Naive thymus-derived CD4-positive, alpha-beta T cell (primary cell): ENCODE measurements around the gene STAP2. TPM values are rescaled to one million over a fixed set of nuclear protein-coding genes. Genes with fewer than 3 reads are reported as not detected.
A peak's percentile ranks its signal among the peaks of the same experiment; 100 is the strongest.

Source experiments
- ATAC-seq: fragments of 150-1000 bp; cut with Tn5 transposase; 2 replicates; pipeline ENCODE4 v1.10.0; 2021; ENCODE audit warnings: mild to moderate bottlenecking, moderate library complexity
- CTCF ChIA-PET: fragments of 350-600 bp; sonication (Branson Sonifier 250); formaldehyde crosslinking; loops from one replicate; lab custom pipeline; 2021; ENCODE audit warnings: antibody characterized with exemption; lab: Charles Lee
- POLR2A ChIA-PET: fragments of 350-600 bp; sonication (Branson Sonifier 250); formaldehyde crosslinking; loops from one replicate; lab custom pipeline; 2021; ENCODE audit warnings: antibody characterized with exemption, inconsistent platforms; lab: Charles Lee
- DNase-seq, 9 donors: peaks; one replicate each; pipeline versions ENCODE4 v3.0.0 to v3.0.0-alpha.2; 2020 to 2022; ENCODE audit warnings: mixed read lengths in 1 of 9
- H3K27ac ChIP-seq: one replicate; pipeline ENCODE4 v1.7.0; 2013; ENCODE audit warnings: mild to moderate bottlenecking, low read depth, low read length, moderate library complexity
- H3K27me3 ChIP-seq, 2 donors: one replicate each; pipeline ENCODE4 v1.7.0; 2013; ENCODE audit warnings: low read length in 2 of 2, mild to moderate bottlenecking in 2 of 2, moderate library complexity in 2 of 2; ENCODE audit not compliant: control insufficient read depth in 2 of 2, insufficient read depth in 2 of 2
- H3K36me3 ChIP-seq, 3 experiments: 1 replicate in 2 of 3; 2 replicates in 1 of 3; pipeline ENCODE4 v1.7.0; 2013; ENCODE audit warnings: low read length in 3 of 3, mild to moderate bottlenecking in 3 of 3, moderate library complexity in 1 of 3; ENCODE audit not compliant: insufficient read depth in 3 of 3, control insufficient read depth in 2 of 3
- H3K4me1 ChIP-seq, 2 donors: one replicate each; pipeline ENCODE4 v1.7.0; 2013; ENCODE audit warnings: low read length in 2 of 2, mild to moderate bottlenecking in 2 of 2, moderate library complexity in 1 of 2; ENCODE audit not compliant: control insufficient read depth in 2 of 2, insufficient read depth in 2 of 2
- H3K4me3 ChIP-seq: 2 replicates; pipeline ENCODE4 v1.7.0; 2013; ENCODE audit warnings: mild to moderate bottlenecking, low read length
- H3K9me3 ChIP-seq, 3 experiments: 1 replicate in 2 of 3; 2 replicates in 1 of 3; pipeline ENCODE4 v1.7.0; 2013; ENCODE audit warnings: low read length in 3 of 3; ENCODE audit not compliant: control insufficient read depth in 2 of 3
- H3K27ac Mint-ChIP-seq, 9 donors: one replicate each; pipeline ENCODE4 v1.8.0; 2020 to 2022; ENCODE audit warnings: mixed read lengths in 9 of 9, mild to moderate bottlenecking in 8 of 9, moderate library complexity in 5 of 9, inconsistent platforms in 2 of 9
- H3K27me3 Mint-ChIP-seq, 5 donors: one replicate each; pipeline ENCODE4 v1.8.0; 2021 to 2022; ENCODE audit warnings: mixed read lengths in 5 of 5, mild to moderate bottlenecking in 1 of 5
- H3K36me3 Mint-ChIP-seq, 5 donors: one replicate each; pipeline ENCODE4 v1.8.0; 2020 to 2022; ENCODE audit warnings: mixed read lengths in 5 of 5, mild to moderate bottlenecking in 3 of 5, inconsistent platforms in 1 of 5
- H3K4me1 Mint-ChIP-seq, 7 donors: one replicate each; pipeline ENCODE4 v1.8.0; 2020 to 2022; ENCODE audit warnings: mixed read lengths in 7 of 7, mild to moderate bottlenecking in 3 of 7, inconsistent platforms in 1 of 7
- H3K4me3 Mint-ChIP-seq, 10 donors: one replicate each; pipeline ENCODE4 v1.8.0; 2020 to 2022; ENCODE audit warnings: mild to moderate bottlenecking in 10 of 10, mixed read lengths in 10 of 10, moderate library complexity in 6 of 10, inconsistent platforms in 2 of 10
- H3K9me3 Mint-ChIP-seq, 11 donors: one replicate each; pipeline ENCODE4 v1.8.0; 2020 to 2022; ENCODE audit warnings: mixed read lengths in 11 of 11, mild to moderate bottlenecking in 4 of 11, inconsistent platforms in 1 of 11, moderate library complexity in 1 of 11
- intact Hi-C, 2 donors: fragments of 100-400 bp; cut with micrococcal nuclease; formaldehyde crosslinking; loops; one replicate each; pipeline ENCODE4 v1.15.1; 2023
- polyA plus RNA-seq, 2 donors: library from polyadenylated mRNA; unstranded; fragments of 300-500 nt; fragmentation: Illumina TruSeq; gene quantifications; one replicate each; pipeline ENCODE4 v1.2.3, GENCODE V29; 2021
- total RNA-seq, 6 experiments: library from RNA in 5 of 6; stranded (reverse) in 5 of 6; gene quantifications; 1 replicate in 5 of 6; 2 replicates in 1 of 6; pipeline ENCODE4 v1.2.3 and lab custom pipeline; 2021 to 2026

The STAP2 gene
- total and polyA plus RNA-seq, 7 experiments from 2014 or later, result 2.4 to 11.8 (median 4.5) TPM

DNA sequence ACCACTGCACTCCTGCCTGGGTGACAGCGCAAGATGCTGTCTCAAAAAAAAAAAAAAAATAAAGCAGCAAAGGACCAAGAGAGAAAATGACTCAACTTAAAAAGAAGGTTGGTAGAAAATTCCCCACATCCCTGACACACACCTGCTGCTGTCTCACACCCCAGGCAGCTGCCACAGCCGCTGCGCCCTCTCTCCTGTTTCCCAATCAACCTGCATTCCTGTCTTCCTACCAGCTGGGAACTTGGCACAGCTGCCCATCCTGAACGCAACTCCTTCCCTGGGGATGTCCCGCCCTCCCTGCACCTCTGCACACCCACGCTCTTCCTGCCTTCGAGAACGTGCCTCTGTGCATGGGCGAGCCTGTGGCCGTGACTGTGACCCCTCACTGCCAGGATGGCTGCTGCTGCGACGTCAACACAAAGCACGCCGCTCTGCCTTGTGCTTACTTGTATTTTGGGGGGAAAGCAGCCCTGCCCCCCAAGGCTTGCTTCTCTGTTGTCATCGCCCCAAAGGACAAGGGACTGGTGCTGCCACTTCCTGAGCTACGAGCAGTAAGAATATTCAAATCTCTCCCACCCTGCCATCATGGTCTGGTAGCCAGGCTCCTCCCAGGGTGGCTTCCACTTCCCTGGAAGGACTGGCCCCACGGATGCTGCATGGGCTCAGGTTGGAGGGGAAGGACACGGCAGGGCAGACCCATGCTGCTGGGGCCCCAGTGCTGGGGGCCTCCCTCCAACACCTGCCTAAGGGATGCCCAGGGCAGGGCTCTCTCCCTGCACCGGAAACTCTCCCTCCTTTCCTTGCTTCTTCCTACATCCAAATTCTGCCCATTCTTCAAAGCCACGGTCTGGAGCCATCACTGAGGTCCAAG lies 41.0 kb upstream of the STAP2 start:
- Mint-ChIP-seq H3K4me1 (peaks cover 34 to 67% (median 56%) of the 10 kb centered on the region in 7 donors), H3K36me3 (peaks cover 0 to 5% (median 0%) of the 10 kb centered on the region in 5 donors), H3K9me3 (peaks cover 0 to 3% (median 0%) of the 10 kb centered on the region in 11 donors), H3K4me3 (peak overlapping the region; percentile 78 to 94 (median 86)), H3K27ac (peak overlapping the region; percentile 92 to 97 (median 95)), H3K27me3 (no peaks in the 10 kb centered on the region)
- intact Hi-C loops, result loop anchor here (1.0 kb wide), 2 partner anchors 10 to 21 kb away; partner anchors contain the start of gene SH3GL1 (in 2 of the 2)
- CTCF ChIA-PET, result interaction anchor here (0.6 kb wide), 1 partner anchor 77 kb away, joined by 3 read pairs; no protein-coding TSS in a partner anchor
- ATAC-seq (peak; percentile 46), DNase-seq (peak in 5 of 9 donors; percentile 12 to 52 (median 19))
- Histone ChIP-seq H3K9me3 (no peaks in the 10 kb centered on the region), H3K27ac (peak overlapping the region; percentile 68), H3K4me1 (peaks cover 27 to 38% of the 10 kb centered on the region in 2 donors), H3K27me3 (no peaks in the 10 kb centered on the region), H3K36me3 (peaks cover 0 to 8% (median 3%) of the 10 kb centered on the region in 3 experiments), H3K4me3 (peak overlapping the region; percentile 57)
- POLR2A ChIA-PET, result interaction anchor here (0.6 to 4.3 kb wide), 5 partner anchors 9 to 56 kb away, joined by 3 to 13 read pairs (median 4); partner anchors contain the start of genes CHAF1A and SH3GL1

DNA sequence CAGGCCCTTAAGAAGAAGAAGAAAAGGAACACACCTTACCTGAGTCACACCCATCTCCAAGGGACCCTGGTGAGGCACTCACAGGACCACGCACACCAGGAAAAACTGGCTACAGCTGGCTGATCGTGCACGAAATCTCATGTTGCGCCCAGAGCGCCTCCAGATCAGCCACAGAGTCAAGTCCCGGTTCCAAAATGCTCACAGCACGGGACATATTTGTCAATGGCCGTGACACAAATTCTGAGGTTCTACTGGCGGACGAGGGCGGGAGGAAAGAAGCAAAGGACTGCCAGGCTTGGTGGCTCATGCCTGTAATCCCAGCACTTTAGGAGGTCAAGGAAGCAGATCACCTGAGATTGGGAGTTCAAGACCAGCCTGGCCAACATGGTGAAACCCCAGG lies 40.3 kb upstream of the STAP2 start:
- ChIA-PET POLR2A (interaction anchor here (1.1 to 4.3 kb wide), 2 partner anchors 9 to 55 kb away, joined by 3 to 13 read pairs; no protein-coding TSS in a partner anchor), CTCF (no interaction called here)
- H3K27ac ChIP-seq, result peak overlapping the region; percentile 68
- H3K36me3 Mint-ChIP-seq, result peaks cover 0 to 5% (median 0%) of the 10 kb centered on the region in 5 donors
- H3K4me3 ChIP-seq, result no peak overlapping the region
- no peaks in the 10 kb centered on the region for H3K27me3 Mint-ChIP-seq
- H3K4me1 Mint-ChIP-seq, result peaks cover 34 to 69% (median 57%) of the 10 kb centered on the region in 7 donors
- H3K9me3 Mint-ChIP-seq, result peaks cover 0 to 3% (median 0%) of the 10 kb centered on the region in 11 donors
- peaks cover 0 to 3% (median under 1%) of the 10 kb centered on the region in 3 experiments for H3K36me3 ChIP-seq
- H3K9me3 ChIP-seq, result no peaks in the 10 kb centered on the region
- peak overlapping the region; percentile 87 to 97 (median 94) for H3K27ac Mint-ChIP-seq
- intact Hi-C loops, result no loop called here
- H3K4me3 Mint-ChIP-seq, result peak overlapping the region; percentile 78 to 94 (median 86)
- peaks cover 27 to 38% of the 10 kb centered on the region in 2 donors for H3K4me1 ChIP-seq
- DNase-seq (no peak), ATAC-seq (no peak)
- no peaks in the 10 kb centered on the region for H3K27me3 ChIP-seq

GRCh38 chr19:4376991-4377781 lies 38.6 kb upstream of the STAP2 start:
- H3K27ac Mint-ChIP-seq, result peak overlapping the region in 7 of 9 donors; percentile 13 to 92 (median 78)
- no peak overlapping the region for H3K4me3 ChIP-seq
- peaks cover 0 to 5% (median 0%) of the 10 kb centered on the region in 5 donors for H3K36me3 Mint-ChIP-seq
- peaks cover 0 to 3% (median 0%) of the 10 kb centered on the region in 11 donors for H3K9me3 Mint-ChIP-seq
- H3K27ac ChIP-seq, result peak overlapping the region; percentile 68
- H3K27me3 ChIP-seq, result no peaks in the 10 kb centered on the region
- ATAC-seq, result no peak
- DNase-seq, result no peak
- no peaks in the 10 kb centered on the region for H3K27me3 Mint-ChIP-seq
- no peaks in the 10 kb centered on the region for H3K36me3 ChIP-seq
- H3K9me3 ChIP-seq, result no peaks in the 10 kb centered on the region
- H3K4me1 Mint-ChIP-seq, result peaks cover 34 to 76% (median 60%) of the 10 kb centered on the region in 7 donors
- intact Hi-C loops, result no loop called here
- peak overlapping the region in 2 of 10 donors; percentile 29 to 49 for H3K4me3 Mint-ChIP-seq
- ChIA-PET CTCF (interaction anchor here (0.9 kb wide), 1 partner anchor 23 kb away, joined by 3 read pairs; the partner anchor contains the start of gene SH3GL1), POLR2A (interaction anchor here (0.6 to 1.5 kb wide), 2 partner anchors 33 to 611 kb away, joined by 3 to 4 read pairs; partner anchors contain the start of gene MPND)
- H3K4me1 ChIP-seq, result peaks cover 27 to 38% of the 10 kb centered on the region in 2 donors

DNA sequence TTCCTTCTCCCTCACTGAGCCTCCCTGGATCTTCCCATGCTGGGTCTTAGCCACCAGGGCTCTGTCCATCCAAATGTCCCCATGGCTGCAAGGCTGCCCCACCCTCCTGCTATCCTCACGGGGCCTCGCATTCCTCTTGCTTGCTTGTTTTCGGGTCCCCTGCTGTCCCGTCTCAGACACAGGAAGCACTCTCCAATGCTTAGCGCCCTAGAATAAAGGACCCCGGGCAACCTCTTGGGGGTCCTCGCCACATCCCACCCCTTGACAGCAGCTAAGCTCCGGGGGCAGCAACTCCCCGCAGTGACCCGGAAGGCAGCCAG lies 38.0 kb upstream of the STAP2 start:
- peak overlapping the region; percentile 35 to 92 (median 78) for H3K27ac Mint-ChIP-seq
- peak overlapping the region; percentile 17 for H3K27ac ChIP-seq
- POLR2A ChIA-PET, result interaction anchor here (1.5 kb wide), 1 partner anchor 33 kb away, joined by 4 read pairs; the partner anchor contains the start of gene MPND

GRCh38 chr19:4376028-4376670 lies 37.5 kb upstream of the STAP2 start:
- H3K27ac Mint-ChIP-seq, result peak overlapping the region; percentile 35 to 92 (median 78)
- Histone ChIP-seq H3K27me3 (no peaks in the 10 kb centered on the region), H3K27ac (peak overlapping the region; percentile 17), H3K9me3 (no peaks in the 10 kb centered on the region), H3K4me1 (peaks cover 28 to 40% of the 10 kb centered on the region in 2 donors), H3K4me3 (no peak overlapping the region), H3K36me3 (peaks cover 0 to 3% (median 0%) of the 10 kb centered on the region in 3 experiments)
- intact Hi-C loops, result no loop called here
- peaks cover 34 to 77% (median 59%) of the 10 kb centered on the region in 7 donors for H3K4me1 Mint-ChIP-seq
- DNase-seq, result no peak
- CTCF ChIA-PET, result interaction anchor here (0.9 to 1.3 kb wide), 2 partner anchors 24 to 110 kb away, joined by 3 to 4 read pairs; partner anchors contain the start of gene SH3GL1
- ATAC-seq, result no peak
- H3K27me3 Mint-ChIP-seq, result no peaks in the 10 kb centered on the region
- POLR2A ChIA-PET, result interaction anchor here (1.5 kb wide), 1 partner anchor 32 kb away, joined by 4 read pairs; the partner anchor contains the start of gene MPND
- H3K9me3 Mint-ChIP-seq, result peaks cover 0 to 3% (median 0%) of the 10 kb centered on the region in 11 donors
- peak overlapping the region in 4 of 10 donors; percentile 1 to 56 (median 50) for H3K4me3 Mint-ChIP-seq
- H3K36me3 Mint-ChIP-seq, result peaks cover 0 to 5% (median 0%) of the 10 kb centered on the region in 5 donors

More for the DNA sequence above, 38.0 kb upstream of the STAP2 start:
- no peaks in the 10 kb centered on the region for H3K9me3 ChIP-seq
- DNase-seq (no peak), ATAC-seq (no peak)
- H3K4me3 Mint-ChIP-seq, result peak overlapping the region in 2 of 10 donors; percentile 1 to 49
- no peaks in the 10 kb centered on the region for H3K36me3 ChIP-seq
- peaks cover 0 to 3% (median 0%) of the 10 kb centered on the region in 11 donors for H3K9me3 Mint-ChIP-seq
- H3K27me3 Mint-ChIP-seq, result no peaks in the 10 kb centered on the region
- CTCF ChIA-PET, result interaction anchor here (0.9 kb wide), 1 partner anchor 23 kb away, joined by 3 read pairs; the partner anchor contains the start of gene SH3GL1
- H3K4me3 ChIP-seq, result no peak overlapping the region
- H3K4me1 Mint-ChIP-seq, result peaks cover 34 to 78% (median 60%) of the 10 kb centered on the region in 7 donors
- intact Hi-C loops, result no loop called here
- peaks cover 0 to 5% (median 0%) of the 10 kb centered on the region in 5 donors for H3K36me3 Mint-ChIP-seq
- no peaks in the 10 kb centered on the region for H3K27me3 ChIP-seq
- H3K4me1 ChIP-seq, result peaks cover 27 to 38% of the 10 kb centered on the region in 2 donors
